Measurements from ENCODE around the gene ABCF2.

DNA sequence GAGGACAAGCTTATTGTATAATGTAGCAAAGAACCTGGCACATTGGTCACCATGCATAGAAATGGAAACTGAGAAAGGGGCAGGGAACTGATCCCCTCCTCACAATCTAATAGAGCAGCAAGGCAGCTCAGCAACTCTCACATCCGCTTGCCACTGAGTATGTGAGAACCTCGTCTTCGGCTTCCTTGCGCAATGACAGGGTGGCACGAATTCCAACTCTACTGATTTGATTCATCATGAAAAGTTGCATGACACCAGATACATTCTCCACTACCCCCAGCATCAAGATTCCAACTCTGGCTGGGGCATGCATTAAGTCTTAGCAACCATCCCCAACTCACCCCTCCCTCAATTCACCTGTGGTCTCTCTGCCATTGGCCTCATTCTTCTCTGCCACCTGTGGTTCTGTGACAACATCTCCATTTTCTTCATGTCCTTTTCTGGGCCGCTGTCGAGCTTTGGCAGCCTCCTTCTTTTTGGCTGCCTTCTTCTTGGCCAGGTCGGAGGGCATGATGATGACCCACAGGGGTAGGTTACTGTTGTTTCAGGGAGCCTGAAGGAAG is 976 bp downstream of the ABCF2 start:
- TF ChIP-seq CTCF (conservative IDR thresholded peaks at IDR 0.05; ENCODE audit: low read depth, low read length) (no peak), EZH2 (IDR thresholded peaks at IDR 0.05; ENCODE audit: borderline replicate concordance, low read depth, low read length, poor library complexity, severe bottlenecking) (no peak)

Measured in A673 (cell line).